Activated CD8-positive, alpha-beta memory T cell treated with anti-CD3 and anti-CD28 coated beads, Interleukin-2, amount 50 U/mL, for 1 hour (primary cell): ENCODE measurements around the gene RNF138.
"Not testable (repeated sequence)": the region's sequence is repeated elsewhere in the genome, so short reads cannot be mapped to it uniquely, and the experiment has no call there.

Experiments used
- DNase-seq: peaks from one replicate; pipeline ENCODE4 v3.0.0-alpha.2; 2020; ENCODE audit errors: extremely low read depth

RNF138 gene, protein sequence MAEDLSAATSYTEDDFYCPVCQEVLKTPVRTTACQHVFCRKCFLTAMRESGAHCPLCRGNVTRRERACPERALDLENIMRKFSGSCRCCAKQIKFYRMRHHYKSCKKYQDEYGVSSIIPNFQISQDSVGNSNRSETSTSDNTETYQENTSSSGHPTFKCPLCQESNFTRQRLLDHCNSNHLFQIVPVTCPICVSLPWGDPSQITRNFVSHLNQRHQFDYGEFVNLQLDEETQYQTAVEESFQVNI

DNA sequence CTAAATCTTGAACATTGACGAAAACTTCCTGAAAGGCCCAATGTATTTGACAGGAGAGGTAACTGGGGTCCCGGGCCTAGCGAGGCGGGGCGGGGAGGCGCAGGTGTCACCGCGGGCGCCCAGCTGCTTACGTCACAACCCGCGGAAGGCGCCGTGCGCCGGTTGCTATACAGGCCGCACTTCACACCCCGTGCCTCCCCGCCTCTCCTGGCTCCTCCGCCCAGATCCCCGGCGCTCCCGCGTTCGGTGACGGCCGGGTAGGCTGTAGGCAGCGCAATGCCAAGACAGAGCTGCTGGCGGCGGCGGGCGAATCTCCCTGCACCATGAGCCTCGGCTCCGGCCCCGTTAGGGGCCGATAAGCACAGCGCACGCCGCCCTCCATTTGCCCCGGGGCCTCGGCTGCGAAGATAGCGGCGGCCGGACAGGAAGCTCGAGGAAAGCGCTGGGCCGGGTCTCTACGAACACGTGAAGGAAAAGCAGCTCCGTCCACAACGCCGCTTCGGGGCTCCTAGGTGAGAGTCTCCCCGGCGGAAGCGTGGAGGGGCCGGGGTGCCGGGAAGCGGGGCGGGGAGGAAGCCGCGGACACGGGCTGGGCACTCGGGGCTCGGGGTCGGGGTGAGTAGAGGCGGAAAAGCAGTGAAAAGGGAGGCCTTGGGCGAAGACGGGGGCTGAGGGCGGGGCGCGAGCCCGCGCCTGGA is at the start of gene RNF138:
RNF138 (plus strand) TSS at position 151 of the 698 bp plus-strand sequence. CDS start 903 bp downstream, outside the sequence.
- DNase-seq: peak; percentile 75

GRCh38 chr18:32042337-32042736 is 49.3 kb upstream of the RNF138 start:
- no peak for DNase-seq

DNA sequence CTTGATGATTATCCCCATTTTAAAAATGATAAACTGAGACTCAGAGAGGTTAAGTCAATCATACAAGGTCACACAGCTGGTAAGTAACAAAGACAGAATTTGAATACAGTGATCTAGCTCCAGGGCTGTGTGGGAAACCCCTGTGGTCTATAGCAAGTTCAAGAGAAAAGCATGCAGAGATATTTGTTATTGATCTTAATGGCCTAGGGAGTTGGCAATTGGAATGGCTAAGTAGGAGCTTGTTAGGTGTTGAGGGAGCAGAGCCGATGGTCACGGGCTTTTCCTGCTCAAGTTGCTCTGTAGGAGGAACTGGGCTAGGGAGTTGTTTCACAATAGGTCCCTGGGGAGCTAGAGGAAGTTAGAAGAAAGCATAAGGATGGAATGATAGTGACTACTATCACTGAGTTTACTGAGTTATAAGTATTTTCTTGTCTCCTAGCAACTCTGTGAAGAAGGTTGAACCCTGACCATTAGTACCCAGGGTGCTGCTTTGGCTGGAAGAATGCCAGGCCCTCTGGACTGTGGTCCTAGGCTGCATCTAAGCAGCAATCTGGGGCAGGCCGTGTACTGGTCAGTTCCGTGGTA is 43.1 kb upstream of the RNF138 start:
- no peak for DNase-seq

DNA sequence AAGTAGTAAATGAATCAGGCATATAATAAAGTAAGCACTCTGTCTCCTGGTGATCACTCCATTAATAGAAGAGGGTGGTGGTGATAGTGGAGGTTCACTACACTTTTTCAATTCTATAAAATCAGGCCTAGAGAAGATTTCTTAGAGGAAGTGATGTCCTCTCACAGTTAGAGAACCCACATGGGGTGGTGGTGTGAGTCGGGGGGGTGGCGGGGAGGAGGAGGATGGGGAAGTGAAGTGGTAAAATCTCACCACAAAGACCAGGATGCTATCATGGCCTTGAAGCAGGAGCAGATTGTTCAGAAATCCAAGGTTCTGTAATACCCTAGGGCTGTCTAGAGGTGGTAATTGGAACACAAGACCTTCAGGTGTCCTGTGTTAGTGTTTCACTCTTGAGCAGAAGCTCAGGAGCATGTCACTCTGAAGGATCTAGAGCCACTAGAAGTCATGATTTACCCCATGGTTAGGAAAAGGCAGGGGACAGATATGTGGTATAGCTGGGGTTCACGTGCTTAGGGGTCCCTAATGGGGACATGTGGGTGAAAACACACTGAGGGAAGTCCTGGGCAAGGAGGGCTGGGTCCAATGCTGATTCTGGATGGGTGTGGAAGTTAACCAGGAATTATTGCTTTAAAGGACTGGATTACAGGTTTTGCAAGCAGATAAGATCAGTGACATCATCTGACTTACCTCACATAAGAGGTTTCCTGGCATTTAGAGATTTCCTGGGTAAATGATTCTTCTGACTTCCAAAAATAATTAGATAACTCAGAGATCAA is 42.1 kb upstream of the RNF138 start:
- DNase-seq: peak; percentile 16

- no peak for DNase-seq
Observed at GRCh38 chr18:32056613-32057358, 34.9 kb upstream of the RNF138 start.

- DNase-seq: no peak
Observed at GRCh38 chr18:32057624-32058165, 34.0 kb upstream of the RNF138 start.

GRCh38 chr18:32060026-32060425 is 31.6 kb upstream of the RNF138 start:
- no peak for DNase-seq

DNA sequence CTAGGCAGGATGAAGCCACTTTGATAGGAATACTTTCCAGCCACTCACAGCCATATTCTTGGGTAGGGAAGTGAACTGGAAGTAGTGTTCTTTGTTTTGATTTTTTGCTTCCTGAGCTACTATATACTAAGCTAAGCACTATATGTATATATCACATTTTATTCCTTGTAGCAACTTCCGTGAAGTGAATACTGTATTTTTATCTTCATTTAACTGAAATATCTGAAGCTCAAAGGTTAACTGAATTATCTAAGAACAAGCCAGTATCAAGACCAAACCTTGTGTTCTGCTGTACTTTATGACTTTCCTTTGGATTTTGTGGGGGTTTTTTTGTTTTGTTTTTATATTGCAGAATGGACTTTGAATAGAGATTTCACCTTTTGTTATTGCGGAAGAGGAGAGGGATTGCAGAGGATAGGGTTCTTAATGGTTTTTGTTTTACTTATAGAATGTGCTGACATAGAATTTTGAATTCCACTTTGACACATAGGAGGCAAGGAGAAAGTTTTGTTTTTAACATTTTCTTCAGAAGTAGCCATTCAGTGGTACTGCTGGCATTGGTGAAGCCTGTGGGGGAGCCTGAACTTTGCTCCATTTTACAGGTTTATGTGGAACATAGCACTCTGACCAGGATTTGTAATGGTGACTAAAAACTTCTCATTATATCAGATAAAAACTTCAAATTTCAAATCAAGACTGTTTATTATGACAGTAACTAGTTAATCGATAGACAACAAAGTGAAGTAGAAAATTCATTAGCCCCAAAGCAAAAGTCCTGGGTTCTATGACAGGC is 24.1 kb upstream of the RNF138 start:
- DNase-seq: no peak

DNA sequence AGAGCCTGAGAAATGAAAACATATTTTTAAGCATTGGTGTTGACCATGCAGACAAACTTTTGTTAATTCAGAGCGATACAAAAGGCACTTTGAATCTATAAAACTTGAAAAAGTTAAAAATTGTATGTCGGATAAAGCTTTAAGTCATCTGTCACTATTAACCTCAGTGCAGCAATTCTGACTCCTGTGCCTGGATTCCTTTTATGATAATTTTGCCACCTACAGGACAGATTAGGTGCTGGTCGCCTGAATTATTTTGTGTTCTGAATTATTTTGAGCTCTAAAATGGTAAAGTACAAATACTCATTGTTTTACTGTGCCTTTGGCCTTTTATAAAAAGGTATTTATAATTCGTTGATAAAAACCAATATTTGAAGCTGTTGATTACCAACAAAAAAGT is 19.4 kb upstream of the RNF138 start:
- no peak for DNase-seq

DNA sequence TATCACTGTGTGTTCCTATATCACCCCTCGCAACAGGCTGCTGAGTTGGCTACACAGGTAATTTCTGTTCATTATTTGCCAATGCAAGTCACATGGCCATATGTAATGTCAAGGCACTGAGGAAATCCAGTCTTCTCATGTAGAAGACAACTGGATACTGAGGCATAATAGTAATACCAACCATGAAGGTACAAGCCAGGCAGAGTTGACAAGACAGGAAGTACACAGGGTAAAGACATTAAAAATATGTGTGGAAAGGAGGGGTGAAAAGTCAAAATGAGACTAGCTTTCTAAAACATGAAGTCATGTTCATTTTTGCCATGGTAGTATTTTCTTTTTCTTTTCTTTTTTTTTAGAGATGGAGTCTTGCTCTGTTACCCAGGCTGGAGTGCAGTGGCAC is 17.5 kb upstream of the RNF138 start:
- DNase-seq: no peak

DNA sequence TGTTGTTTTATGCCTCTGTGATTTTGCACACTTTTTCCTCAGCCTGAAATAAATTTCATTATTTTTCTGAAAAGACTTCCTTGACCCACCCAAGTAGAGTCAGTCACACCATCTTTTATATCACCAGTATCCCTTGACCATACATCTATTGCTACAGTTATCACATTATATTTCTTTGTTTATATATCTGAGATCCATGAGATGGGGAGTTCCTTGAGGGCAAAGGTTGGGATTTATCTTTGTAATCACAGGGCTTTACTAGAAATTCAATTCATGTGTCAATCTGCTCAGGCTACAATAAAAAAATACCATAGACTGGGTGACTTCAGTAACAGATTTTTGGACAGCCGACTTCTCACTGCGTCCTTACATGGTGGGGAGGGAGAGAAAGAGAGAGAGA is 12.8 kb upstream of the RNF138 start:
- no peak for DNase-seq

GRCh38 chr18:32081881-32082280 is 9.8 kb upstream of the RNF138 start:
- DNase-seq: no peak

DNA sequence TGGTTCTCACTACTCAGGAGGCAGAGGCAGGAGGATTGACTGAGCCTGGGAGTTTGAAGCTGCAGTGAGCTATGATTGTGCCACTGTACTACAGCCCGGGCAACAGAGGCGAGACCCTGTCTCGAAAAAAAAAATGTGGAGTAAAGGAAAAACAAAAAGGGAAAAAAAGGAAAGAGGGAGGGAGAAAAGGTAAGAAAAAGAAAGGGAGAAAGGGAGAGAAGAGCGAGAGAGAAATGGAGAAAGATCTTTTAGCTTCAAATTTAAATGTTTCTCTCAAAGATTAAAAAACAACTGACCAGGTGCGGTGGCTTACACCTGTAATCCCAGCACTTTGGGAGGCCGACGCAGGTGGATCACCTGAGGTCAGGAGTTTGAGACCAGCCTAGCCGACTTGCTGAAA is 7.9 kb upstream of the RNF138 start:
- DNase-seq: no peak

DNA sequence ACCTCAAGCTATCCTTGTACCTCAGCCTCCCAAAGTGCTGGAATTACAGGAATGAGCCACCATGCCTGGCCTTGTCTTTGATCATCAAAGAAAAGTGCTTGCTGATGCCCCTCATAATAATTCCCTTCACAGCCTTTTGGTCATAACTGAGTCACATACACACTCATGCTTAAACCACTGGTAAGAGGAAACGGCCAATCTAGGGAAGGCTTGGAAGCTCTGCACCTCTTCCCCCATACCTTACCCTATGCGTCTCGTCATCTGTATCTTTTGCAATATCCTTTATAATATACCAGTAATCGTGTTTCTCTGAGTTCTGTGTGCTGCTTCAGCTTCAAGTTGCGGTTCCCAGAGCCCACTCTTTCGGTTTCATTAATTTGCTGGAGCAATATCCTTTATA is 4.8 kb upstream of the RNF138 start:
- DNase-seq: no peak

DNA sequence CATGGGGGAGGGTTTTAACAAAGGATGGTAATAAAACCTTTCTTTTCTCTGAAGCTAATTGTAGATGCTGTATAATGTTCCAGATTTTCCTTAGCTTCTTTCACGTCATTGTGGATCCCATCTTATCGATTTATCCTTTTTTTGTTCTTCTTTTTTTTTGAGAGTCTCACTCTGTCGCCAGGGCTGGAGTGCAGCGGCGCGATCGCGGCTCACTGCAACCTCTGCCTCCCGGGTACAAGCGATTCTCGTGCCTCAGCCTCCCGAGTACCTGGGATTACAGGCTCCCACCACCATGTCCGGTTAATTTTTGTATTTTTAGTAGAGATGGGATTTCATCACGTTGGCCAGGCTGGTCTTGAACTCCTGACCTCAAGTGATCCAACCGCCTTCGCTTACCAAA is 843 bp upstream of the RNF138 start:
- DNase-seq: not testable (repeated sequence)

DNA sequence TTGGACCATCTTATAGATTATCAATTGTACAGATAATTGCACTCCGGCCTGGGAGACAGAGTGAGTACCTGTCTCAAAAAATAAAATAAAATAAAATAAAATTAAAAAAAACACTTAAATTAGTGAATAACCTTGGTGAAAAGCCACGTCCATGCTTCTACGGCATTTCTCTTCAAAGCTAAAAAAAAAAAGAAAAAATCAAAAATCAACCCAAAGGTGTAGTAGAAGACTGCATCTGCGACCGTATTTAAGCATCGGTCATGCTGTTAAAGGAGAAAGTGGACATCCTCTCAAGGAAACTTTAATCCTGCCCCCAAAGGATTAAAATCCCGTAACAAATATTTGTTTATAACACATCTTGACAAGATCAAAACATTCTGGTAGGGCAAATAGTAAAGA is 350 bp upstream of the RNF138 start:
- no peak for DNase-seq

DNA sequence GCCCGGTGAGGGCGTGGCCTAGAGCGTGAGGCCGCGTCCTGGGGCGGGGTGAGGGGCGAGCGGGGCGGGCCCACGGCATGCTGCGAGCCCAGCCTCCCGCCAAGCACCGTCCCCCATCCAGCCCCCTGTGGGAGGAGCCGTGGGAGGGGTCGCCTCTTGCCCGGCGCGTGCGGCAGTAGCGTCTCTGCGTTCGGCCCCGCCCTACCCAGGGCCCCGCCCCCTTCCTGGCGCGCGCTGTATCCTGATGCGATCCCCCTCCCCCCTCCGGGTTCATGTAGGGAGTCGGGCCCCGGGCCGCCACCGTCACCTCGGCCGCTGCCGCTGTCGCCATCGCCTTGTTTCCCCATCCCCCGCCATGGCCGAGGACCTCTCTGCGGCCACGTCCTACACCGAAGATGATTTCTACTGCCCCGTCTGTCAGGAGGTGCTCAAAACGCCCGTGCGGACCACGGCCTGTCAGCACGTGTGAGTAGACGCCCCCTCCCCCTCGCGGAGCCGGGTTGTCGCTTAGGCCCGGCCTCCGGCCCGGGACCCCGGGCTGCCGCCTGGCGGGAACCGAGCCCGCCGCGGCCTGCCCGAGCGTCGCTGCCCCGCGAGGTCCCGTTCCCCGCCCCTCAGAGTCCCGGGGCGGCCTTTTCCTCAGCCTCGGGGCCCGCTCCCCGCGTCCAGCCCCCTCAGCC is 888 bp downstream of the RNF138 start:
- peak; percentile 94 for DNase-seq

DNA sequence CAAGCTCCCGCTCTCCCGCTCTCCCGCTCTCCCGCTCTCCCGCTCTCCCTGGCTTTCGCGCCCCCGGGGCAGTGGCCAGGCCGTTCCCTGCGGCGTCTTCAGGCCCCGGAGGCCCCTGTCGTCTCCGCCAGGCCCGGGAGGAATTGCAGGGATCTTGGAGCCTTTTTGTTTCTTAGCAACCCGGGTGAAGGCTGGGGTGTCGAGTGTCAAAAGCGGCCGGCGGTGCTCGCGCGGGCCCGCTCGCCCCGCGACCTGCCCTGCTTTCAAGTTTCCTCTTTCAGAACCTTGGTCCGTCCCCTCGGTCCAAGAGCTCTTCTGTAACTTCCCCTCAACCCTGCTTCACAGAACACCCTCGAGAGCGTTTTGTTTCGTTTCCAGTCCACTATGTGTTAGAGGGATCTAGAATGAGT is 1.4 kb downstream of the RNF138 start:
- DNase-seq: no peak

DNA sequence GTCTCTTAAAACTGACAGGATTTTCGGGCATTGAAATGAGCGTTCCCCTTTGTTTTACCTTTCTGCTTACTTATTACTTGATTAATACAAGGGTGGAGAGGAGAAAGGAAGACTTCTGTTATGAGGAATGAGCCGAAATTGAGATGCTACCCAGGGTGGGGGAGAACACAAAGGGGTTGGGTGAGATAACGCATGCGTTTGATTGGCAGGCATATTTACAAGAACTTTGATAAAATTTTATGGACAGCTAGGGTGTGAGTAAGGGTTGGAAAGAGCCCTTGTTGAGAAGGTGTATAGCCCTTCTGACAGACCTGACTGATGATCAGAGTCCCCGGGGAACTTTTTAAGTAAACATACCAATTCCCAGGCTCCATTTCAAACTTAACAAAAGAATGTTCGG is 1.8 kb downstream of the RNF138 start:
- DNase-seq: no peak
